CD1c-positive myeloid dendritic cell (primary cell): ENCODE data around the gene OR4M2.
"Not testable (repeated sequence)": the region's sequence is repeated elsewhere in the genome, so short reads cannot be mapped to it uniquely, and the experiment has no call there.

ENCODE experiments used
- DNase-seq: peaks from one replicate; pipeline ENCODE4 v3.0.0-alpha.2; 2016; ENCODE audit errors: extremely low spot score

OR4M2 gene

GRCh38 chr15:22080227-22080626 lies at the start of gene OR4M2:
Gene OR4M2 (plus strand): TSS chr15:22080527. CDS start chr15:22080625, 98 bp downstream.
- DNase-seq: not testable (repeated sequence)

- DNase-seq: not testable (repeated sequence)
Measured at GRCh38 chr15:22069267-22069666, 11.1 kb upstream of the OR4M2 start.

- not testable (repeated sequence) for DNase-seq
Measured at GRCh38 chr15:22081386-22081785, 1.1 kb downstream of the OR4M2 start.

- not testable (repeated sequence) for DNase-seq
Measured at GRCh38 chr15:22098616-22099253, 18.4 kb downstream of the OR4M2 start.

GRCh38 chr15:22099289-22099891 lies 19.1 kb downstream of the OR4M2 start:
- DNase-seq: not testable (repeated sequence)

- DNase-seq: not testable (repeated sequence)
Measured at GRCh38 chr15:22122033-22122432, 41.7 kb downstream of the OR4M2 start.
